Keratinocyte (primary cell): ENCODE results near the gene C19orf47. TPM values are rescaled to one million over a fixed set of nuclear protein-coding genes. Genes with fewer than 3 reads are reported as not detected.

Experiments used
- DNase-seq: peaks from one replicate; pipeline ENCODE4 v3.0.0-alpha.2; 2011; ENCODE audit warnings: low read depth, missing footprints, low spot score
- FAIRE-seq: peaks from 2 replicates; lab custom pipeline; 2011; peaks lifted over from hg19 to GRCh38; lab: Jason Lieb, UNC
- H2AFZ ChIP-seq: 2 replicates; pipeline ENCODE4 v1.6.0; 2012; ENCODE audit warnings: low read length, control low read depth, inconsistent platforms; ENCODE audit not compliant: control insufficient read depth
- H3K27ac ChIP-seq: 2 replicates; pipeline ENCODE4 v1.5.1; 2011; ENCODE audit warnings: low read length; ENCODE audit not compliant: control insufficient read depth, insufficient read depth
- H3K27me3 ChIP-seq: 3 replicates; pipeline ENCODE4 v1.6.0; 2011; ENCODE audit warnings: low read length; ENCODE audit not compliant: control insufficient read depth, insufficient read depth; ENCODE audit errors: extremely low read depth
- H3K36me3 ChIP-seq, 2 experiments: 2 replicates in 1 of 2; 3 replicates in 1 of 2; pipeline ENCODE4 v1.5.1; 2011; ENCODE audit warnings: low read length in 2 of 2, mild to moderate bottlenecking in 1 of 2; ENCODE audit not compliant: control insufficient read depth in 2 of 2, insufficient read depth in 2 of 2; ENCODE audit errors: extremely low read depth in 1 of 2
- H3K4me1 ChIP-seq: 3 replicates; pipeline ENCODE4 v1.5.1; 2011; ENCODE audit warnings: low read length; ENCODE audit not compliant: control insufficient read depth, insufficient read depth; ENCODE audit errors: extremely low read depth
- H3K4me2 ChIP-seq: 3 replicates; pipeline ENCODE4 v1.6.0; 2011; ENCODE audit warnings: low read depth, low read length; ENCODE audit not compliant: control insufficient read depth, insufficient read depth; ENCODE audit errors: extremely low read depth
- H3K4me3 ChIP-seq, 3 experiments: fragments of 200-600 bp in 1 of 3; sonication (generic) in 1 of 3; 2 replicates in 2 of 3; 3 replicates in 1 of 3; pipeline ENCODE4 v1.5.1; 2011 to 2016; ENCODE audit warnings: low read length in 3 of 3, mild to moderate bottlenecking in 3 of 3, control low read depth in 2 of 3, inconsistent platforms in 1 of 3, low read depth in 1 of 3, mixed read lengths in 1 of 3, mixed run types in 1 of 3, moderate library complexity in 1 of 3; ENCODE audit not compliant: control insufficient read depth in 2 of 3, insufficient read depth in 2 of 3; ENCODE audit errors: extremely low read depth in 1 of 3
- H3K79me2 ChIP-seq: 2 replicates; pipeline ENCODE4 v1.6.0; 2012; ENCODE audit warnings: low read length; ENCODE audit not compliant: control insufficient read depth, insufficient read depth
- H3K9ac ChIP-seq: 3 replicates; pipeline ENCODE4 v1.6.0; 2011; ENCODE audit warnings: low read length; ENCODE audit not compliant: control insufficient read depth, insufficient read depth; ENCODE audit errors: extremely low read depth
- H3K9me1 ChIP-seq: 3 replicates; pipeline ENCODE4 v1.6.0; 2011; ENCODE audit warnings: low read length; ENCODE audit not compliant: control insufficient read depth, insufficient read depth; ENCODE audit errors: extremely low read depth
- H3K9me3 ChIP-seq: 2 replicates; pipeline ENCODE4 v1.5.1; 2012; ENCODE audit warnings: low read depth, low read length; ENCODE audit not compliant: control insufficient read depth
- H4K20me1 ChIP-seq: 3 replicates; pipeline ENCODE4 v1.6.0; 2011; ENCODE audit warnings: low read length; ENCODE audit not compliant: control insufficient read depth, insufficient read depth; ENCODE audit errors: extremely low read depth
- EZH2 ChIP-seq: IDR thresholded peaks from one replicate; pipeline ENCODE4 v1.6.1; 2012; ENCODE audit warnings: inconsistent platforms, mild to moderate bottlenecking, low read length, moderate library complexity
- dilution Hi-C: fragments of 300-500 bp; cut with MboI; formaldehyde crosslinking; loops from one replicate; pipeline ENCODE4 v1.7.0; 2020; ENCODE audit warnings: low sequenced_read_pairs; ENCODE audit not compliant: extremely low pct_ligation_motif_present
- polyA plus RNA-seq, 5 experiments: library from polyadenylated mRNA; depleted of rRNA in 3 of 5; stranded (reverse) in 3 of 5; stranded (forward) in 1 of 5; unstranded in 1 of 5; fragments of >200 nt; gene quantifications; 1 replicate in 1 of 5; 2 replicates in 3 of 5; 3 replicates in 1 of 5; pipeline versions ENCODE4 v1.2.1 to v1.2.3, GENCODE V29; 2011 to 2012; ENCODE audit warnings: missing spikeins in 2 of 5, low read depth in 1 of 5, low replicate concordance in 1 of 5
- TF ChIP-seq, protein P1 (sequence below), 3 experiments: IDR thresholded peaks in 1 of 3; conservative IDR thresholded peaks in 1 of 3; optimal IDR thresholded peaks in 1 of 3; 2 replicates in 2 of 3; 3 replicates in 1 of 3; pipeline versions ENCODE3 to v1.5.1; 2011; ENCODE audit warnings: low read length in 3 of 3, mild to moderate bottlenecking in 3 of 3, moderate library complexity in 2 of 3, control low read depth in 1 of 3, inconsistent platforms in 1 of 3; ENCODE audit not compliant: insufficient read depth in 2 of 3; ENCODE audit errors: extremely low read depth in 1 of 3

Gene C19orf47
- polyA plus RNA-seq, 1 donor (not counting 4 experiments of a cell fraction or from before 2014, with no cell fraction given): 13.3 TPM

DNA sequence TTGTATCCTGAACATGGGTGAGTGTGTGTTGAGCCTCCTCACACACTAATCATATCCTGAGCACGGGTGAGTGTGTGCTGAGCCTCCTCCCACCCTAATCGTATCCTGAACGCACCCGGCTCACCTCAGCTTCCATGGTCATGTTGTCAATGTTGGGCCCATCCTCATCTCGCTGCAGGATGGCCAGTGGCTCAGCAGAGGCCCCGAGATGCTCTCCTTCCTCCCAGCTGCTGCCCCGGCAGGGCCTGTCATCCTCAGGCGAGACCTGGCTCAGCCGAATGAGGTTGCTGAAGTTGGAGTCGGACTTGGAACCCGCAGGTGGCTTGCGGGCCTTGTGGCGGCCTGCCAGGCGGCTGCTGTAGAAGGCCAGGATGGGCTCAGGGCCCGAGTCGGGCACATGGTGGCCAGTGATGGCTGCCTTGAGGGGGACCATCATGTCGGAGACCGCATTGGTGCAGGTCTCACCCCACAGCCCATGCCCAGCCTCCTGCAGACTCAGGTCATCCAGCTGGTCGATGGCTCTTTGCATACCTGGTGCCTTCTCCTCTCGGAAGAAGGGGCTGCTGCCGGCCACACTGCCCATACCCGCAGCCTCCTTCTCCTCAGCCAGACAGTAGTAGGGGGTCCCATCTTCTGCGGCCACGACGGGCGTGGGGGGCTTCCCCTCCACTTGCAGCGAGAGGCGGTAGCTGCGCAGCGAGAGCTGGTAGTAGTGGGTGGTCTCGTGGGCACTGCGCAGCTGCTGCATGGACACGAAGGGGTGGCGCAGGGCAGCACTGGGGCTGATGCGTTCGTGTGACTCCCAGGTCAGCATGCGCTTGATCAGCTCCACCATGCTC, 32.2 kb upstream of the C19orf47 start:
- Histone ChIP-seq H2AFZ (no peak overlapping the region), H3K4me2 (no peak overlapping the region), H4K20me1 (no peaks in the 10 kb centered on the region), H3K9ac (no peak overlapping the region), H3K9me1 (no peaks in the 10 kb centered on the region), H3K27ac (no peak overlapping the region), H3K9me3 (no peaks in the 10 kb centered on the region), H3K36me3 (peaks cover 0 to 7% of the 10 kb centered on the region in 2 experiments), H3K4me1 (no peaks in the 10 kb centered on the region), H3K79me2 (no peaks in the 10 kb centered on the region), H3K4me3 (no peak overlapping the region), H3K27me3 (no peaks in the 10 kb centered on the region)
- TF ChIP-seq, protein P1, sequence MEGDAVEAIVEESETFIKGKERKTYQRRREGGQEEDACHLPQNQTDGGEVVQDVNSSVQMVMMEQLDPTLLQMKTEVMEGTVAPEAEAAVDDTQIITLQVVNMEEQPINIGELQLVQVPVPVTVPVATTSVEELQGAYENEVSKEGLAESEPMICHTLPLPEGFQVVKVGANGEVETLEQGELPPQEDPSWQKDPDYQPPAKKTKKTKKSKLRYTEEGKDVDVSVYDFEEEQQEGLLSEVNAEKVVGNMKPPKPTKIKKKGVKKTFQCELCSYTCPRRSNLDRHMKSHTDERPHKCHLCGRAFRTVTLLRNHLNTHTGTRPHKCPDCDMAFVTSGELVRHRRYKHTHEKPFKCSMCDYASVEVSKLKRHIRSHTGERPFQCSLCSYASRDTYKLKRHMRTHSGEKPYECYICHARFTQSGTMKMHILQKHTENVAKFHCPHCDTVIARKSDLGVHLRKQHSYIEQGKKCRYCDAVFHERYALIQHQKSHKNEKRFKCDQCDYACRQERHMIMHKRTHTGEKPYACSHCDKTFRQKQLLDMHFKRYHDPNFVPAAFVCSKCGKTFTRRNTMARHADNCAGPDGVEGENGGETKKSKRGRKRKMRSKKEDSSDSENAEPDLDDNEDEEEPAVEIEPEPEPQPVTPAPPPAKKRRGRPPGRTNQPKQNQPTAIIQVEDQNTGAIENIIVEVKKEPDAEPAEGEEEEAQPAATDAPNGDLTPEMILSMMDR (optimal IDR thresholded peaks at IDR 0.05 in 1 of 3, IDR thresholded peaks at IDR 0.05 in 1 of 3, conservative IDR thresholded peaks at IDR 0.05 in 1 of 3; ENCODE audit: extremely low read depth in 1 of 3, insufficient read depth in 2 of 3, low read length in 3 of 3): no peak
- TF ChIP-seq EZH2: no peak
- DNase-seq: no peak
- dilution Hi-C loops: no loop called here
- FAIRE-seq: no peak

DNA sequence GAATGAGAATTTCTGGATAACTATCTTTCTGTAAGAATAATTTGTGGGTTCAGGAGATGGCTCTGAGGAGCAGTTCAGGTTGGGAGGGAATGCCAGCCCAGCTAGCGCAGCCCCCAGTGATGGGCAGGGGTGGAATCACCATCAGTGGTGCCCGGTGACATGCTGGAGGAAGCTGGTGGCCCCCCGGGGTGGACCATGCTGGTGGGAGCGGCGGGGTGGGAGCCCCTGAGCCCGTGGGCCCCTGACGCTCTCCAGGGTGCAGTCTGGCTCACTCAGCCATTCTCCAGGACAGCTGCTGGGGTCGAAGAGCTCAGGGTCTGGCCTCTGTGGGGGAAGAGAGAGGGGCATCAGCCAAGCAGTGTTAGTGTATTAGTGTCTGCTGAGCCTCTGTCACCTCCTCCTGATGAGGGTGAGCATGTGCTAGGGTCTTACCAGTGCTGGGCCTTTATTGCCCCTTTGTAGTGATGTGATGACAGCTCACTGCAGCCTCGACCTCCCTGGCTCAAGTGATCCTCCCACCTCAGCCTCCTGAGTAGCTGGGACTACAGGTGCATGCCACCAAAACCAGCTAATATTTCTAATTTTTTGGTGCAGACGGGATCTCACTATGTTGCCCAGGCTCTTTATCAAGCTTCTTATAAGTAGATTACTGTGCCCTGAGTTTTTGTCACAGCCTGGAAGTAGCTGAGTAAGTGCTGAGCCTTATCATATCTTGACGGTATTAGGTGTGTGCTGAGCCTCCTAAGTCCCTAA, 31.4 kb upstream of the C19orf47 start:
- H3K36me3 ChIP-seq: peaks cover 0 to 7% of the 10 kb centered on the region in 2 experiments
- H3K9me1 ChIP-seq: no peaks in the 10 kb centered on the region
- dilution Hi-C loops: no loop called here
- H3K9ac ChIP-seq: no peak overlapping the region
- no peak overlapping the region for H2AFZ ChIP-seq
- H3K79me2 ChIP-seq: no peaks in the 10 kb centered on the region
- H3K4me2 ChIP-seq: no peak overlapping the region
- no peaks in the 10 kb centered on the region for H3K27me3 ChIP-seq
- no peak overlapping the region for H3K27ac ChIP-seq
- H3K9me3 ChIP-seq: no peaks in the 10 kb centered on the region
- H3K4me1 ChIP-seq: no peaks in the 10 kb centered on the region
- FAIRE-seq: no peak
- no peak for DNase-seq
- H3K4me3 ChIP-seq: no peak overlapping the region
- H4K20me1 ChIP-seq: no peaks in the 10 kb centered on the region
- TF ChIP-seq EZH2: no peak
- TF ChIP-seq, protein P1 (optimal IDR thresholded peaks at IDR 0.05 in 1 of 3, IDR thresholded peaks at IDR 0.05 in 1 of 3, conservative IDR thresholded peaks at IDR 0.05 in 1 of 3; ENCODE audit: extremely low read depth in 1 of 3, insufficient read depth in 2 of 3, low read length in 3 of 3): no peak
